H1 (cell line): ENCODE results near the gene SLC8A3. TPM values are rescaled to one million over a fixed set of nuclear protein-coding genes. Genes with fewer than 3 reads are reported as not detected.

Source experiments
- CTCF ChIA-PET: fragments of 300-600 bp; sonication (Branson Sonifier 250); formaldehyde crosslinking; loops from one replicate; lab custom pipeline; 2021; ENCODE audit not compliant: partially characterized antibody; lab: Charles Lee
- POLR2A ChIA-PET: fragments of 300-600 bp; sonication (Branson Sonifier 250); formaldehyde crosslinking; loops from one replicate; lab custom pipeline; 2021; ENCODE audit warnings: inconsistent platforms; ENCODE audit not compliant: partially characterized antibody; lab: Charles Lee
- DNase-seq, 2 experiments: peaks; one replicate each; pipeline versions ENCODE4 v3.0.0 to v3.0.0-alpha.2; 2010 to 2022; ENCODE audit warnings: low spot score in 2 of 2, low read depth in 1 of 2, mixed read lengths in 1 of 2
- FAIRE-seq: peaks from 2 replicates; lab custom pipeline; 2011; peaks lifted over from hg19 to GRCh38; lab: Jason Lieb, UNC
- H2AFZ ChIP-seq: 2 replicates; pipeline ENCODE4 v1.8.1; 2012; ENCODE audit warnings: low read length, inconsistent platforms
- H2AK5ac ChIP-seq: 2 replicates; pipeline ENCODE4 v1.6.1; 2013; ENCODE audit warnings: low read depth, low read length
- H2BK120ac ChIP-seq: replicated peaks from 2 replicates; pipeline ENCODE3; 2013; ENCODE audit warnings: low read depth, low read length, inconsistent platforms
- H2BK12ac ChIP-seq: 2 replicates; pipeline ENCODE4 v1.6.1; 2013; ENCODE audit warnings: low read depth, low read length
- H2BK15ac ChIP-seq: 2 replicates; pipeline ENCODE4 v1.6.1; 2013; ENCODE audit warnings: low read length
- H2BK20ac ChIP-seq: 2 replicates; pipeline ENCODE4 v1.6.1; 2013; ENCODE audit warnings: low read length
- H2BK5ac ChIP-seq: 2 replicates; pipeline ENCODE4 v1.6.1; 2013; ENCODE audit warnings: low read depth, low read length
- H3K14ac ChIP-seq: 2 replicates; pipeline ENCODE4 v1.6.1; 2013; ENCODE audit warnings: inconsistent platforms; ENCODE audit not compliant: insufficient read length
- H3K18ac ChIP-seq: 2 replicates; pipeline ENCODE4 v1.6.1; 2013; ENCODE audit warnings: low read length; ENCODE audit errors: extremely low read depth
- H3K23ac ChIP-seq: 2 replicates; pipeline ENCODE4 v1.6.1; 2013; ENCODE audit warnings: inconsistent platforms; ENCODE audit not compliant: insufficient read length
- H3K23me2 ChIP-seq: 2 replicates; pipeline ENCODE4 v1.6.1; 2013; ENCODE audit warnings: low read depth, low read length
- H3K27ac ChIP-seq: 2 replicates; pipeline ENCODE4 v1.6.1; 2011; ENCODE audit warnings: low read depth, low read length, inconsistent platforms
- H3K27me3 ChIP-seq, 4 experiments: replicated peaks in 1 of 4; 1 replicate in 1 of 4; 2 replicates in 3 of 4; pipeline versions ENCODE4 v1.6.1 to v1.8.1; 2011 to 2013; ENCODE audit warnings: low read length in 3 of 4, mild to moderate bottlenecking in 3 of 4, inconsistent platforms in 2 of 4, mixed read lengths in 2 of 4, moderate library complexity in 1 of 4; ENCODE audit not compliant: control insufficient read depth in 3 of 4, insufficient read depth in 3 of 4; ENCODE audit errors: extremely low read depth in 1 of 4
- H3K36me3 ChIP-seq, 4 experiments: 2 replicates each; pipeline versions ENCODE4 v1.6.1 to v1.8.1; 2011 to 2013; ENCODE audit warnings: mild to moderate bottlenecking in 4 of 4, low read length in 3 of 4, moderate library complexity in 2 of 4, control low read depth in 1 of 4, inconsistent platforms in 1 of 4; ENCODE audit not compliant: insufficient read depth in 4 of 4, control insufficient read depth in 2 of 4
- H3K4ac ChIP-seq: replicated peaks from 2 replicates; pipeline ENCODE3; 2013; ENCODE audit warnings: low read length, low read depth, mixed read lengths, inconsistent platforms; ENCODE audit not compliant: insufficient read length
- H3K4me1 ChIP-seq, 4 experiments: replicated peaks in 1 of 4; 1 replicate in 1 of 4; 2 replicates in 3 of 4; pipeline versions ENCODE4 v1.6.1 to v1.8.1; 2011 to 2013; ENCODE audit warnings: low read length in 3 of 4, inconsistent platforms in 2 of 4, mixed read lengths in 1 of 4; ENCODE audit not compliant: insufficient read depth in 4 of 4, control insufficient read depth in 3 of 4
- H3K4me2 ChIP-seq, 2 experiments: 2 replicates each; pipeline versions ENCODE4 v1.6.1 to v1.8.1; 2011 to 2013; ENCODE audit warnings: low read depth in 2 of 2, low read length in 2 of 2, control low read depth in 1 of 2, inconsistent platforms in 1 of 2, mild to moderate bottlenecking in 1 of 2; ENCODE audit not compliant: insufficient read depth in 1 of 2
- H3K4me3 ChIP-seq, 4 experiments: fragments of 200-600, 300-600 bp in 1 of 4; sonication (generic), shearing (Covaris generic), sonication (Bioruptor Twin) in 1 of 4; 2 replicates each; pipeline versions ENCODE4 v1.5.1 to v1.8.1; 2011 to 2016; ENCODE audit warnings: low read length in 4 of 4, low read depth in 3 of 4, control low read depth in 2 of 4, inconsistent platforms in 2 of 4, mild to moderate bottlenecking in 2 of 4, mixed read lengths in 1 of 4, moderate library complexity in 1 of 4; ENCODE audit not compliant: insufficient read depth in 2 of 4; ENCODE audit errors: extremely low read depth in 1 of 4
- H3K56ac ChIP-seq: replicated peaks from 2 replicates; pipeline ENCODE3; 2013; ENCODE audit warnings: low read depth, mild to moderate bottlenecking, mixed read lengths, low read length, inconsistent platforms; ENCODE audit not compliant: insufficient read length
- H3K79me1 ChIP-seq: 2 replicates; pipeline ENCODE4 v1.6.1; 2013; ENCODE audit warnings: low read depth, low read length, control low read depth
- H3K79me2 ChIP-seq, 2 experiments: 2 replicates each; pipeline versions ENCODE4 v1.6.1 to v1.8.1; 2012 to 2013; ENCODE audit warnings: low read length in 2 of 2, mild to moderate bottlenecking in 2 of 2, inconsistent platforms in 1 of 2; ENCODE audit not compliant: insufficient read depth in 2 of 2, control insufficient read depth in 1 of 2
- H3K9ac ChIP-seq, 4 experiments: replicated peaks in 1 of 4; 1 replicate in 1 of 4; 2 replicates in 3 of 4; pipeline versions ENCODE4 v1.6.1 to v1.8.1; 2011 to 2013; ENCODE audit warnings: low read depth in 3 of 4, low read length in 3 of 4, control low read depth in 2 of 4, mild to moderate bottlenecking in 2 of 4, moderate library complexity in 2 of 4, inconsistent platforms in 1 of 4; ENCODE audit errors: extremely low read depth in 1 of 4
- H3K9me3 ChIP-seq, 2 experiments: 2 replicates each; pipeline versions ENCODE4 v1.6.1 to v1.8.1; 2012 to 2013; ENCODE audit warnings: mild to moderate bottlenecking in 2 of 2, moderate library complexity in 2 of 2, control low read depth in 1 of 2, inconsistent platforms in 1 of 2, low read depth in 1 of 2, low read length in 1 of 2, mixed read lengths in 1 of 2; ENCODE audit not compliant: insufficient read depth in 2 of 2
- H4K20me1 ChIP-seq, 2 experiments: replicated peaks in 1 of 2; 2 replicates each; pipeline versions ENCODE3 to v1.8.1; 2011 to 2013; ENCODE audit warnings: inconsistent platforms in 2 of 2, low read length in 2 of 2, mild to moderate bottlenecking in 1 of 2; ENCODE audit not compliant: insufficient read depth in 2 of 2, control insufficient read depth in 1 of 2
- H4K5ac ChIP-seq: 2 replicates; pipeline ENCODE4 v1.6.1; 2013; ENCODE audit warnings: low read length, low read depth, mixed read lengths, inconsistent platforms; ENCODE audit not compliant: insufficient read length
- H4K8ac ChIP-seq: 2 replicates; pipeline ENCODE4 v1.8.0; 2013; ENCODE audit warnings: mild to moderate bottlenecking, moderate library complexity, low read length, inconsistent platforms; ENCODE audit not compliant: insufficient read depth; ENCODE audit errors: extremely low read depth
- H4K91ac ChIP-seq: replicated peaks from 2 replicates; pipeline ENCODE3; 2013; ENCODE audit warnings: low read length, mixed read lengths, inconsistent platforms; ENCODE audit not compliant: insufficient read length
- RAD21 ChIP-seq, 2 experiments: IDR thresholded peaks in 1 of 2; conservative IDR thresholded peaks in 1 of 2; 2 replicates each; pipeline ENCODE4 v1.6.1; 2011; ENCODE audit warnings: low read depth in 2 of 2, low read length in 2 of 2, improper control_type of control experiment in 1 of 2, inconsistent platforms in 1 of 2, mild to moderate bottlenecking in 1 of 2, moderate library complexity in 1 of 2
- WGBS, 2 experiments: shearing (Covaris generic) in 1 of 2; methylation state at CpG; one replicate each; pipeline versions ENCODE4 v1.1.6 to v1.1.7; 2013 to 2015; ENCODE audit warnings: low lambda C conversion rate in 2 of 2, mixed read lengths in 2 of 2, inconsistent platforms in 1 of 2, low coverage in 1 of 2, missing lambda C conversion rate in 1 of 2; ENCODE audit not compliant: insufficient replicate concordance in 2 of 2, insufficient coverage in 1 of 2, insufficient read length in 1 of 2; ENCODE audit errors: extremely low coverage in 1 of 2, missing lambda C conversion rate in 1 of 2; 5-methylcytosine and 5-hydroxymethylcytosine counted together
- polyA plus RNA-seq, 7 experiments: library from polyadenylated mRNA; depleted of rRNA in 3 of 7; stranded (reverse) in 5 of 7; unstranded in 2 of 7; fragments of >200 nt in 5 of 7; fragments of 200-250 nt in 2 of 7; gene quantifications; 1 replicate in 5 of 7; 2 replicates in 1 of 7; 4 replicates in 1 of 7; pipeline versions ENCODE4 v1.2.1 to v1.2.3, GENCODE V29; 2011 to 2013; ENCODE audit warnings: missing spikeins in 2 of 7, mixed read lengths in 2 of 7
- total RNA-seq: library from RNA; stranded (reverse); fragmentation: NEBNext Ultra II Directional; extraction: Animal tissue kit (Norgen Biotek cat#: 25700); gene quantifications from 2 replicates; pipeline ENCODE4 v1.2.1, GENCODE V29; 2021

The SLC8A3 gene
- total and polyA plus RNA-seq, 2 of the 8 experiments (the other 6 are each of a cell fraction or from before 2014, with no cell fraction given): 0.38 to 1.1 TPM

- Histone ChIP-seq H3K14ac (no peak overlapping the region), H3K18ac (no peak overlapping the region), H3K56ac (no peak overlapping the region), H3K4me1 (no peaks in the 10 kb centered on the region), H3K4ac (no peak overlapping the region), H2BK12ac (no peak overlapping the region), H4K5ac (no peak overlapping the region), H2AK5ac (no peak overlapping the region), H2BK20ac (no peak overlapping the region), H4K8ac (no peak overlapping the region), H3K4me3 (no peak overlapping the region), H3K27me3 (no peaks in the 10 kb centered on the region), H3K79me2 (no peaks in the 10 kb centered on the region), H4K91ac (no peak overlapping the region), H2BK5ac (no peak overlapping the region), H3K9ac (no peak overlapping the region), H3K9me3 (no peaks in the 10 kb centered on the region), H3K79me1 (no peaks in the 10 kb centered on the region), H2BK15ac (no peak overlapping the region), H3K36me3 (no peaks in the 10 kb centered on the region), H2AFZ (no peak overlapping the region), H3K4me2 (no peak overlapping the region), H3K27ac (no peak overlapping the region), H4K20me1 (no peaks in the 10 kb centered on the region), H3K23ac (no peak overlapping the region), H3K23me2 (no peaks in the 10 kb centered on the region), H2BK120ac (no peak overlapping the region)
- CTCF ChIA-PET: no interaction called here
- DNase-seq: no peak
- no peak for FAIRE-seq
- 93% methylated on average over 8 of the region's 8 CpGs; no CpG with 5 or more reads in 1 of the 2 experiments for WGBS, 2 experiments
- POLR2A ChIA-PET: no interaction called here
- TF ChIP-seq RAD21 (IDR thresholded peaks at IDR 0.05 in 1 of 2, conservative IDR thresholded peaks at IDR 0.05 in 1 of 2; ENCODE audit: low read depth in 2 of 2, low read length in 2 of 2): no peak
These were observed 17.0 kb downstream of the SLC8A3 start for GRCh38 chr14:70171726-70172125.
